ENCODE data around the gene MRPL10. TPM values are rescaled to one million over a fixed set of nuclear protein-coding genes. Genes with fewer than 3 reads are reported as not detected.

The MRPL10 gene
- total and polyA plus RNA-seq, 2 of the 8 experiments (the other 6 are each of a cell fraction or from before 2014, with no cell fraction given) = 85.3 to 214 TPM

DNA sequence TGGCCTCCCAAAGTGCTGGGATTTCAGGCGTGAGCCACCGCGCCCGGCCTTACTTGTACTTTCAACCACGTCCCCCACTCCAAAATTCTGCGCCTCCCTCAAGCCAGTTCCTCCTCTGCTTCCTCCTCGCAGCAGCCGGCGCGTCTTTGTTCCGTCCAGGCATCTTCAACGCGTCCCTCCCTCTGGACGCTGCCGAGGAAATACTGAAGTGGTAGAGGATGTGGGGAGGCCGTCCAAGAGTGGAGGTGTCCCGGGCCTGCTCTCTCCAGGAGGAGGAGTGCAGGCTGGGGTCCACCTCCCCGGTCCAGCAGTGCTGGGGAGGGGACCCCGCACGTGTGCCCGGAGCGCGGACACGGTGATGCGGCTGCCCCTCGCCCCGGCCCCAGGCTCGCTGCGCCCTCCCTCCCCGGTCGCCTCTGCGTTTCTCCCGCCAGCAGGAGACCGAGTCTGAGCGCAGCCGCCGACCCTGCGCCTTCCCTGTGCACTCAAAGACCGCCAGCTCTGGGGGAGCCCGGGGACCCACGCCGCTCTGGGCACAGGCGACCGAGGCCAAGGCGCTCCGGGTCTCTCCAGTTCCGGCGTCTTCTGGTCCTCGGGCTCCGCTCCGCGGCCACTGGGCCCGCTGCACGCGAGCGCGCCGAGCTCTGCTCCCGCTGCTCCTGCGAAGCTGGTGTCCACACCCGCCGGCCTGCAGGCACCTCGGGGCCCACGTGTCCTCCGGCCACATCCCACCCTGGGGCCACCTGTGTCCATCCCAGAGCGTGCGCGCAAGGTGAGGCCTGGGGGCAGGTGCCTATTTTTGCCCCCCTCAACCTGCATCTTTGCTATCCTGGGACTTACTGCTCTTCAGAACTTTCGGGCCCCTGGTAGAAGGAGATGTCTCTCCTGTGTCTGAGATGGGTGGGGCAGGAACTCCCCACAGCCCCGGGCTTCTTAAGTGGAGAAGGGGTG lies 41.5 kb downstream of the MRPL10 start:
- Histone ChIP-seq H2AK5ac (ENCODE audit: low read depth, low read length) (no peak overlapping the region), H3K9ac (replicated peaks in 1 of 4; ENCODE audit: extremely low read depth in 1 of 4, low read depth in 3 of 4, low read length in 3 of 4) (peak overlapping the region; percentile 36 to 65 (median 46); a peak in 6 of 7 replicates), H3K9me3 (ENCODE audit: insufficient read depth in 2 of 2, low read depth in 1 of 2, low read length in 1 of 2) (no peaks in the 10 kb centered on the region), H4K91ac (replicated peaks; ENCODE audit: insufficient read length, low read length) (peak overlapping the region; percentile 73), H2BK15ac (ENCODE audit: low read length) (no peak overlapping the region), H4K5ac (ENCODE audit: insufficient read length, low read depth, low read length) (no peak overlapping the region), H3K4me2 (ENCODE audit: insufficient read depth in 1 of 2, low read depth in 2 of 2, low read length in 2 of 2) (peak overlapping the region; percentile 69 to 89), H2BK12ac (ENCODE audit: low read depth, low read length) (no peak overlapping the region; the same call in 1 of the 2 replicates), H3K36me3 (ENCODE audit: control insufficient read depth in 2 of 4, insufficient read depth in 4 of 4, low read length in 3 of 4) (no peaks in the 10 kb centered on the region), H3K4ac (replicated peaks; ENCODE audit: insufficient read length, low read depth, low read length) (peak overlapping the region; percentile 29), H3K14ac (ENCODE audit: insufficient read length) (no peak overlapping the region), H3K79me1 (ENCODE audit: low read depth, low read length) (no peaks in the 10 kb centered on the region), H2AFZ (ENCODE audit: low read length) (peak overlapping the region; percentile 94), H3K4me1 (replicated peaks in 1 of 4; ENCODE audit: control insufficient read depth in 3 of 4, insufficient read depth in 4 of 4, low read length in 3 of 4) (peaks cover 0 to 3% (median 2%) of the 10 kb centered on the region in 4 experiments; a peak in 3 of 7 replicates), H3K23ac (ENCODE audit: insufficient read length) (no peak overlapping the region), H2BK120ac (replicated peaks; ENCODE audit: low read depth, low read length) (no peak overlapping the region), H2BK5ac (ENCODE audit: low read depth, low read length) (no peak overlapping the region), H3K4me3 (ENCODE audit: extremely low read depth in 1 of 4, insufficient read depth in 2 of 4, low read depth in 3 of 4, low read length in 4 of 4) (peak overlapping the region; percentile 49 to 69 (median 62)), H3K27ac (ENCODE audit: low read depth, low read length) (no peak overlapping the region), H3K56ac (replicated peaks; ENCODE audit: insufficient read length, low read depth, low read length) (peak overlapping the region; percentile 52), H4K8ac (ENCODE audit: extremely low read depth, insufficient read depth, low read length) (peak overlapping the region; percentile 89; the same call in 1 of the 2 replicates), H3K18ac (ENCODE audit: extremely low read depth, low read length) (peak overlapping the region; percentile 2; the same call in 1 of the 2 replicates), H3K79me2 (ENCODE audit: control insufficient read depth in 1 of 2, insufficient read depth in 2 of 2, low read length in 2 of 2) (no peaks in the 10 kb centered on the region), H2BK20ac (ENCODE audit: low read length) (no peak overlapping the region), H4K20me1 (replicated peaks in 1 of 2; ENCODE audit: control insufficient read depth in 1 of 2, insufficient read depth in 2 of 2, low read length in 2 of 2) (peaks cover 0 to 3% of the 10 kb centered on the region in 2 experiments), H3K27me3 (replicated peaks in 1 of 4; ENCODE audit: control insufficient read depth in 3 of 4, extremely low read depth in 1 of 4, insufficient read depth in 3 of 4, low read length in 3 of 4) (peaks cover 6 to 33% (median 26%) of the 10 kb centered on the region in 4 experiments), H3K23me2 (ENCODE audit: low read depth, low read length) (peaks cover 5% of the 10 kb centered on the region)
- 4% methylated on average over 60 of the region's 70 CpGs; no CpG with 5 or more reads in 1 of the 2 experiments for WGBS, 2 experiments (ENCODE audit: extremely low coverage in 1 of 2, insufficient coverage in 1 of 2, insufficient read length in 1 of 2, insufficient replicate concordance in 2 of 2, low coverage in 1 of 2, low lambda C conversion rate in 2 of 2, missing lambda C conversion rate in 1 of 2)
- CTCF ChIA-PET (ENCODE audit: partially characterized antibody) = interaction anchor here (0.6 to 2.1 kb wide), 7 partner anchors 12 to 91 kb away, joined by 3 to 10 read pairs (median 4); no protein-coding TSS in a partner anchor
- peak; percentile 31 to 83 for DNase-seq (ENCODE audit: low read depth in 1 of 2, low spot score in 2 of 2)
- FAIRE-seq = no peak
- POLR2A ChIA-PET (ENCODE audit: partially characterized antibody) = interaction anchor here (1.0 to 1.7 kb wide), 2 partner anchors 9 to 12 kb away, joined by 3 to 5 read pairs; no protein-coding TSS in a partner anchor
- TF ChIP-seq EGR1 (IDR thresholded peaks at IDR 0.05; ENCODE audit: borderline replicate concordance, low read depth, low read length) (no peak), BRCA1 (IDR thresholded peaks at IDR 0.05; ENCODE audit: low read depth, low read length) (no peak), RAD21 (IDR thresholded peaks at IDR 0.05 in 1 of 2, conservative IDR thresholded peaks at IDR 0.05 in 1 of 2; ENCODE audit: low read depth in 2 of 2, low read length in 2 of 2) (peak; percentile 59 to 75), MAFK (IDR thresholded peaks at IDR 0.05; ENCODE audit: low read depth, low read length) (no peak), BCL11A (IDR thresholded peaks at IDR 0.05; ENCODE audit: low read depth in 2 of 2, low read length in 2 of 2) (no peak), ZNF274 (IDR thresholded peaks at IDR 0.05; ENCODE audit: borderline replicate concordance, extremely low read depth, low read length) (no peak), TEAD4 (IDR thresholded peaks at IDR 0.05; ENCODE audit: low read depth, low read length) (no peak)
- TF ChIP-seq, protein P1, sequence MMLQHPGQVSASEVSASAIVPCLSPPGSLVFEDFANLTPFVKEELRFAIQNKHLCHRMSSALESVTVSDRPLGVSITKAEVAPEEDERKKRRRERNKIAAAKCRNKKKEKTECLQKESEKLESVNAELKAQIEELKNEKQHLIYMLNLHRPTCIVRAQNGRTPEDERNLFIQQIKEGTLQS (IDR thresholded peaks at IDR 0.05; ENCODE audit: insufficient read depth, low read depth, low read length) = no peak

Measured in H1 (cell line).